Measurements from ENCODE around the gene SLC6A17. TPM values are rescaled to one million over a fixed set of nuclear protein-coding genes. Genes with fewer than 3 reads are reported as not detected.

The SLC6A17 gene
- total RNA-seq, 2 experiments from 2014 or later, result 0.05 to 0.18 TPM

- peaks cover 12% of the 10 kb centered on the region for H3K36me3 Mint-ChIP-seq (ENCODE audit: low read depth)
- no peak overlapping the region for H3K27ac Mint-ChIP-seq
- POLR2A ChIA-PET, result interaction anchor here (0.7 kb wide), 1 partner anchor 76 kb away, joined by 3 read pairs; no protein-coding TSS in a partner anchor
- TF ChIP-seq, protein P1, sequence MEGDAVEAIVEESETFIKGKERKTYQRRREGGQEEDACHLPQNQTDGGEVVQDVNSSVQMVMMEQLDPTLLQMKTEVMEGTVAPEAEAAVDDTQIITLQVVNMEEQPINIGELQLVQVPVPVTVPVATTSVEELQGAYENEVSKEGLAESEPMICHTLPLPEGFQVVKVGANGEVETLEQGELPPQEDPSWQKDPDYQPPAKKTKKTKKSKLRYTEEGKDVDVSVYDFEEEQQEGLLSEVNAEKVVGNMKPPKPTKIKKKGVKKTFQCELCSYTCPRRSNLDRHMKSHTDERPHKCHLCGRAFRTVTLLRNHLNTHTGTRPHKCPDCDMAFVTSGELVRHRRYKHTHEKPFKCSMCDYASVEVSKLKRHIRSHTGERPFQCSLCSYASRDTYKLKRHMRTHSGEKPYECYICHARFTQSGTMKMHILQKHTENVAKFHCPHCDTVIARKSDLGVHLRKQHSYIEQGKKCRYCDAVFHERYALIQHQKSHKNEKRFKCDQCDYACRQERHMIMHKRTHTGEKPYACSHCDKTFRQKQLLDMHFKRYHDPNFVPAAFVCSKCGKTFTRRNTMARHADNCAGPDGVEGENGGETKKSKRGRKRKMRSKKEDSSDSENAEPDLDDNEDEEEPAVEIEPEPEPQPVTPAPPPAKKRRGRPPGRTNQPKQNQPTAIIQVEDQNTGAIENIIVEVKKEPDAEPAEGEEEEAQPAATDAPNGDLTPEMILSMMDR (IDR thresholded peaks at IDR 0.05), result no peak
- intact Hi-C loops (cut with micrococcal nuclease), result no loop called here
- no peaks in the 10 kb centered on the region for H3K27me3 Mint-ChIP-seq
- ATAC-seq (no peak), DNase-seq (no peak)
- no peaks in the 10 kb centered on the region for H3K4me1 Mint-ChIP-seq (ENCODE audit: low read depth)
- CTCF ChIA-PET, result no interaction called here
- H3K4me3 Mint-ChIP-seq, result no peak overlapping the region
- H3K9me3 Mint-ChIP-seq, result no peaks in the 10 kb centered on the region
Observed at GRCh38 chr1:110223127-110223526, 72.8 kb downstream of the SLC6A17 start.

DNA sequence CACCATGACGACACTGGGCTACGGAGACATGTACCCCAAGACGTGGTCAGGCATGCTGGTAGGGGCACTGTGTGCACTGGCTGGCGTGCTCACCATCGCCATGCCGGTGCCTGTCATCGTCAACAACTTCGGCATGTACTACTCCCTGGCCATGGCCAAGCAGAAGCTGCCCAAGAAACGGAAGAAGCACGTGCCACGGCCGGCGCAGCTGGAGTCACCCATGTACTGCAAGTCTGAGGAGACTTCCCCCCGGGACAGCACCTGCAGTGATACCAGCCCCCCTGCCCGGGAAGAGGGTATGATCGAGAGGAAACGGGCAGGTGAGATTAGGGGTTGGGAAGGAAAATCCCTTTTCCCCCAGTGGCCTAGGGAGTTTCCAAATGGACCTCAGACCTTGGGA lies 73.3 kb downstream of the SLC6A17 start:
- CTCF ChIA-PET, result interaction anchor here (1.8 kb wide), 1 partner anchor 21 kb away, joined by 9 read pairs; no protein-coding TSS in a partner anchor
- H3K27ac Mint-ChIP-seq, result no peak overlapping the region
- H3K4me1 Mint-ChIP-seq (ENCODE audit: low read depth), result no peaks in the 10 kb centered on the region
- intact Hi-C loops (cut with micrococcal nuclease), result no loop called here
- ATAC-seq (no peak), DNase-seq (no peak)
- POLR2A ChIA-PET, result no interaction called here
- no peaks in the 10 kb centered on the region for H3K27me3 Mint-ChIP-seq
- TF ChIP-seq, protein P1 (IDR thresholded peaks at IDR 0.05), result no peak
- H3K9me3 Mint-ChIP-seq, result no peaks in the 10 kb centered on the region
- no peak overlapping the region for H3K4me3 Mint-ChIP-seq
- peaks cover 12% of the 10 kb centered on the region for H3K36me3 Mint-ChIP-seq (ENCODE audit: low read depth)

DNA sequence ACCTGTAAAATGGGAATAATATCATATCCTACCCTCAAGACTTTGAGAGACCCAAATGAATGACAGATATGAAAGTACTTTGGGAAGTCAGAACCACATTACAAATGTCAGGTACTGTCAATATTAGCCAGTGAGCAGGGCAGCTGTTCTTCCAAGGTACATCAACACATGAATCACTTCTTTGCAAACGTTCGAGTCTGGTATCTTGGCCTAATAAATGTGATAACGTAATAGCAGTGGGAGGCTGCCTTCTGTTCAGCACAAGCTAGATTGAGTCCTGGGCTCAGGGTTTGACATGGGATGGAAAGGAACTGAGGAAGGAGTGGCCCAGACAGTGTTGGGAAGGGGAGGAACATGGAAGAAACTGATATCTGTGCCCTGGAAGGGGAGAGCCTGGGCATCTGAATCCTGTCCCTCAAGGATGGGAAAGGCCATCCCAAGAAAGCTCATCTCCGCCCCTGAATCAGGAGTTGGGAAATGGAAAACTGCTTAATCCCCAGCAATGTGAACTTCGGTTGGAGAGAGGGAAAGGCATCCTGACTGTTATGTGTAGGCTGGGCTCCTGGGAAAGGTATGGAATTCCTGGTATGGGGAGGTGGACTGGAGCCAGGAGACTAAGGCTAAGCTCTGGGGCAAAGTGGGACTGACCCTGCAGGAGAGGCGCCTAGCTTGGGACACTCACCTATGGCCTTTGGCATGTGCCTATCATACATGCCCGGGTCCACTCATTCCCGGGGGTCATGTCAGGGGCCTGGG lies 74.1 kb downstream of the SLC6A17 start:
- no peak overlapping the region for H3K4me3 Mint-ChIP-seq
- TF ChIP-seq, protein P1 (IDR thresholded peaks at IDR 0.05), result no peak
- ChIA-PET POLR2A (interaction anchor here (0.6 to 1.2 kb wide), 2 partner anchors 150 to 884 kb away, joined by 3 to 5 read pairs; no protein-coding TSS in a partner anchor), CTCF (interaction anchor here (0.8 to 1.8 kb wide), 4 partner anchors 9 to 90 kb away, joined by 3 to 9 read pairs (median 4); no protein-coding TSS in a partner anchor)
- DNase-seq (no peak), ATAC-seq (no peak)
- H3K27me3 Mint-ChIP-seq, result no peaks in the 10 kb centered on the region
- H3K9me3 Mint-ChIP-seq, result no peaks in the 10 kb centered on the region
- H3K4me1 Mint-ChIP-seq (ENCODE audit: low read depth), result no peaks in the 10 kb centered on the region
- peaks cover 12% of the 10 kb centered on the region for H3K36me3 Mint-ChIP-seq (ENCODE audit: low read depth)
- no peak overlapping the region for H3K27ac Mint-ChIP-seq
- intact Hi-C loops (cut with micrococcal nuclease), result no loop called here

GRCh38 chr1:110225212-110225611 lies 74.9 kb downstream of the SLC6A17 start:
- no peaks in the 10 kb centered on the region for H3K9me3 Mint-ChIP-seq
- TF ChIP-seq, protein P1 (IDR thresholded peaks at IDR 0.05), result no peak

More at GRCh38 chr1:110225212-110225611, 74.9 kb downstream of the SLC6A17 start:
- Mint-ChIP-seq H3K27ac (no peak overlapping the region), H3K4me1 (ENCODE audit: low read depth) (no peaks in the 10 kb centered on the region), H3K27me3 (no peaks in the 10 kb centered on the region), H3K4me3 (no peak overlapping the region), H3K36me3 (ENCODE audit: low read depth) (peaks cover 12% of the 10 kb centered on the region)
- ChIA-PET CTCF (interaction anchor here (0.8 to 1.8 kb wide), 4 partner anchors 10 to 89 kb away, joined by 3 to 9 read pairs (median 4); no protein-coding TSS in a partner anchor), POLR2A (interaction anchor here (0.6 to 1.2 kb wide), 2 partner anchors 149 to 885 kb away, joined by 3 to 5 read pairs; no protein-coding TSS in a partner anchor)
- DNase-seq (no peak), ATAC-seq (no peak)
- intact Hi-C loops (cut with micrococcal nuclease), result no loop called here

All from activated CD8-positive, alpha-beta T cell treated with anti-CD3 and anti-CD28 coated beads for 36 hours (primary cell).